GM21423 (cell line): ENCODE measurements around the gene RABEPK.
"Not testable (repeated sequence)": the region's sequence is repeated elsewhere in the genome, so short reads cannot be mapped to it uniquely, and the experiment has no call there.

Source experiments
- ATAC-seq: cut with Tn5 transposase; IDR thresholded peaks from one replicate; pipeline ENCODE4 v1.9.1; 2021; ENCODE audit warnings: mild to moderate bottlenecking, moderate library complexity; ENCODE audit not compliant: unreplicated experiment

The RABEPK gene

GRCh38 chr9:125190361-125190801 is 10.0 kb upstream of the RABEPK start:
- ATAC-seq: no peak

GRCh38 chr9:125194466-125194865 is 5.9 kb upstream of the RABEPK start:
- ATAC-seq: not testable (repeated sequence)

- not testable (repeated sequence) for ATAC-seq
These were observed 4.8 kb upstream of the RABEPK start for GRCh38 chr9:125195591-125195990.

- no peak for ATAC-seq
These were observed 2.7 kb downstream of the RABEPK start for GRCh38 chr9:125202846-125203618.

GRCh38 chr9:125204477-125204876 is 4.1 kb downstream of the RABEPK start:
- no peak for ATAC-seq

GRCh38 chr9:125214186-125214585 is 13.8 kb downstream of the RABEPK start:
- ATAC-seq: no peak

GRCh38 chr9:125218621-125219020 is 18.3 kb downstream of the RABEPK start:
- no peak for ATAC-seq

GRCh38 chr9:125224858-125225257 is 24.5 kb downstream of the RABEPK start:
- ATAC-seq: not testable (repeated sequence)

GRCh38 chr9:125227761-125228160 is 27.4 kb downstream of the RABEPK start:
- ATAC-seq: no peak

- ATAC-seq: no peak
These were observed 33.3 kb downstream of the RABEPK start for GRCh38 chr9:125233678-125234077.

GRCh38 chr9:125234099-125234498 is 33.8 kb downstream of the RABEPK start:
- not testable (repeated sequence) for ATAC-seq

GRCh38 chr9:125235804-125236519 is 35.6 kb downstream of the RABEPK start:
- ATAC-seq: no peak

- not testable (repeated sequence) for ATAC-seq
These were observed 36.3 kb downstream of the RABEPK start for GRCh38 chr9:125236520-125237159.

GRCh38 chr9:125238127-125238914 is 38.0 kb downstream of the RABEPK start:
- ATAC-seq: no peak

- ATAC-seq: no peak
These were observed 38.6 kb downstream of the RABEPK start for GRCh38 chr9:125238915-125239446.

- ATAC-seq: no peak
These were observed 39.6 kb downstream of the RABEPK start for GRCh38 chr9:125239631-125240597.

GRCh38 chr9:125240649-125240999 is 40.3 kb downstream of the RABEPK start:
- peak; percentile 4 for ATAC-seq

GRCh38 chr9:125241000-125241862 is 40.9 kb downstream of the RABEPK start, which contains the start of gene HSPA5:
TSS of gene HSPA5 (minus strand) at chr9:125241343. CDS start at chr9:125241126, 217 bp downstream.
- ATAC-seq: peak; percentile 94
